Progenitor cell of endocrine pancreas (in vitro differentiated cells): Measurements from ENCODE around the gene PPIL6. TPM values are rescaled to one million over a fixed set of nuclear protein-coding genes. Genes with fewer than 3 reads are reported as not detected.
A peak's percentile ranks its signal among the peaks of the same experiment; 100 is the strongest.

Source experiments
- DNase-seq: peaks from one replicate; pipeline ENCODE4 v3.0.0; 2021; ENCODE audit warnings: low spot score; ENCODE audit not compliant: unreplicated experiment
- H3K27ac Mint-ChIP-seq: 2 replicates; pipeline ENCODE4 v1.8.0; 2021; ENCODE audit warnings: mild to moderate bottlenecking, moderate library complexity, mixed read lengths
- H3K27me3 Mint-ChIP-seq: 2 replicates; pipeline ENCODE4 v1.8.0; 2021; ENCODE audit warnings: mixed read lengths
- H3K36me3 Mint-ChIP-seq: 2 replicates; pipeline ENCODE4 v1.8.0; 2022; ENCODE audit warnings: mixed read lengths; ENCODE audit not compliant: insufficient read depth
- H3K4me1 Mint-ChIP-seq: 2 replicates; pipeline ENCODE4 v1.8.0; 2021; ENCODE audit warnings: low read depth, mixed read lengths
- H3K4me3 Mint-ChIP-seq: 2 replicates; pipeline ENCODE4 v1.8.0; 2021; ENCODE audit warnings: low read depth, mild to moderate bottlenecking, moderate library complexity, mixed read lengths
- H3K9me3 Mint-ChIP-seq: 2 replicates; pipeline ENCODE4 v1.8.0; 2021; ENCODE audit warnings: low read depth, mixed read lengths
- total RNA-seq: library from RNA; stranded (reverse); gene quantifications from 2 replicates; pipeline ENCODE4 v1.2.1, GENCODE V29; 2021
- TF ChIP-seq, protein P1 (sequence below): fragments of 200-600 bp; sonication (generic); IDR thresholded peaks from one replicate; pipeline ENCODE4 v1.5.0; 2021; ENCODE audit warnings: antibody characterized with exemption, mild to moderate bottlenecking; ENCODE audit not compliant: unreplicated experiment

Gene PPIL6
- total RNA-seq, 1 donor from 2014 or later, result 7.9 TPM

- H3K4me1 Mint-ChIP-seq, result peaks cover 20% of the 10 kb centered on the region
- H3K36me3 Mint-ChIP-seq, result peaks cover 11% of the 10 kb centered on the region
- H3K27me3 Mint-ChIP-seq, result peaks cover 5% of the 10 kb centered on the region
- no peaks in the 10 kb centered on the region for H3K9me3 Mint-ChIP-seq
- TF ChIP-seq, protein P1, sequence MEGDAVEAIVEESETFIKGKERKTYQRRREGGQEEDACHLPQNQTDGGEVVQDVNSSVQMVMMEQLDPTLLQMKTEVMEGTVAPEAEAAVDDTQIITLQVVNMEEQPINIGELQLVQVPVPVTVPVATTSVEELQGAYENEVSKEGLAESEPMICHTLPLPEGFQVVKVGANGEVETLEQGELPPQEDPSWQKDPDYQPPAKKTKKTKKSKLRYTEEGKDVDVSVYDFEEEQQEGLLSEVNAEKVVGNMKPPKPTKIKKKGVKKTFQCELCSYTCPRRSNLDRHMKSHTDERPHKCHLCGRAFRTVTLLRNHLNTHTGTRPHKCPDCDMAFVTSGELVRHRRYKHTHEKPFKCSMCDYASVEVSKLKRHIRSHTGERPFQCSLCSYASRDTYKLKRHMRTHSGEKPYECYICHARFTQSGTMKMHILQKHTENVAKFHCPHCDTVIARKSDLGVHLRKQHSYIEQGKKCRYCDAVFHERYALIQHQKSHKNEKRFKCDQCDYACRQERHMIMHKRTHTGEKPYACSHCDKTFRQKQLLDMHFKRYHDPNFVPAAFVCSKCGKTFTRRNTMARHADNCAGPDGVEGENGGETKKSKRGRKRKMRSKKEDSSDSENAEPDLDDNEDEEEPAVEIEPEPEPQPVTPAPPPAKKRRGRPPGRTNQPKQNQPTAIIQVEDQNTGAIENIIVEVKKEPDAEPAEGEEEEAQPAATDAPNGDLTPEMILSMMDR, result no peak
- DNase-seq, result no peak
- peak overlapping the region; percentile 95 for H3K4me3 Mint-ChIP-seq
- no peak overlapping the region for H3K27ac Mint-ChIP-seq
Observed at GRCh38 chr6:109457562-109457996, 17.2 kb upstream of the PPIL6 start.

DNA sequence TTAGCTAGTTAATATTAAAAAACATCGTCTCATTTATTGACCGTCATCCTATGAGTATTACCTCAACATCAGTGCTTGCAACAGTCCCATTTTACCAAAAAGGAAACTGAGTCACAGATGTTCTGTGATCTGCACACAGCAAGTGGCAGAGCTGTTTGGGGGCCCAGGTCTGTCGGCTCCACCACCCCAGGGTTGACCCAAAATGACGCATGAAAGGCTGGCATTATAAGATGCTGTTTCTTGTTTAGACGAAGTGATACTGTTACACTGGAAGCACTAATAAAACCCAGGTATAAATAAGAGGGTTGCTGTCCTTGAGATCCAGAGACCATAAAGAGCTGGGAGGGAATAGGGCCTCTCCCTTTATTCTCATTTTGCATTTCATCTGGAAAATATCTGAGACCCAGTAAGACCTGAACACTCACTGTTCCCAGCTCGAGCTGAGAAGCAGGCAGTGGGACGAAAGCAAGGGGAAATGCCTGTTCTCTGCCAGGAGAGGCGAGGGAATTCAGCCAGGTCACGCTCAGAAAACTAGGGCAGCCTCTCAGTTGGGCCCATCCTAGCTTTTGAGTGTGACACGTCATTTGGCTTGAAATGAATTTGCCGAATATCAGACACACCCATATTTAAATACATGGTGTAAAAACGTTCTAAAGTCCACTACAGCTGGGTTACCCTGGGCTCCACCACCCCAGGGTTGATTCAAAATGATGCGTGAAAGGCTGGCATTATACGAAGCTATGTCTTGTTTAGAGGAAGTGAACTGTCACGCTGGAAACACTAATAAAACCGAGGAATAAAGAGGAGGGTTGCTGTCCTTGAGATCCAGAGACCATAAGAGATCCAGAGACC is 16.5 kb upstream of the PPIL6 start:
- Mint-ChIP-seq H3K4me3 (peak overlapping the region; percentile 95), H3K27me3 (peaks cover 5% of the 10 kb centered on the region), H3K4me1 (peaks cover 20% of the 10 kb centered on the region), H3K9me3 (no peaks in the 10 kb centered on the region), H3K27ac (no peak overlapping the region), H3K36me3 (peaks cover 8% of the 10 kb centered on the region)
- TF ChIP-seq, protein P1, result no peak
- DNase-seq, result no peak

GRCh38 chr6:109456111-109456583 is 15.7 kb upstream of the PPIL6 start:
- TF ChIP-seq, protein P1, result peak; percentile 10
- H3K4me3 Mint-ChIP-seq, result peak overlapping the region; percentile 95
- H3K36me3 Mint-ChIP-seq, result peaks cover 7% of the 10 kb centered on the region
- peaks cover 5% of the 10 kb centered on the region for H3K27me3 Mint-ChIP-seq
- peak overlapping the region; percentile 29 for H3K27ac Mint-ChIP-seq
- H3K4me1 Mint-ChIP-seq, result peaks cover 20% of the 10 kb centered on the region
- no peaks in the 10 kb centered on the region for H3K9me3 Mint-ChIP-seq
- no peak for DNase-seq

- Mint-ChIP-seq H3K36me3 (peaks cover 7% of the 10 kb centered on the region), H3K27ac (peak within 1 kb of the TSS; percentile 88), H3K9me3 (no peaks in the 10 kb centered on the region), H3K27me3 (peaks cover 5% of the 10 kb centered on the region), H3K4me3 (peak within 1 kb of the TSS; percentile 95), H3K4me1 (peaks cover 18% of the 10 kb centered on the region)
- TF ChIP-seq, protein P1, result peak; percentile 43
- peak; percentile 68 for DNase-seq
Observed at GRCh38 chr6:109455437-109456110, 15.1 kb upstream of the PPIL6 start, which contains the start of gene MICAL1. MICAL1 (minus strand) TSS chr6:109455772; CDS start chr6:109454196, 1,576 bp downstream.
